Lower leg skin (tissue), 3 donors: ENCODE data around the gene ZNF789.

Experiments used
- CTCF ChIP-seq, 3 donors: fragments of 450-650 bp; IDR thresholded peaks; one replicate each; pipeline ENCODE4 v1.5.1; 2016; ENCODE audit warnings: antibody characterized with exemption in 3 of 3, mild to moderate bottlenecking in 3 of 3, moderate library complexity in 2 of 3
- POLR2A ChIP-seq, 2 donors: fragments of 450-650 bp; IDR thresholded peaks; one replicate each; pipeline ENCODE4 v1.6.1; 2016 to 2017; ENCODE audit warnings: antibody characterized with exemption in 2 of 2, mild to moderate bottlenecking in 1 of 2, moderate library complexity in 1 of 2

DNA sequence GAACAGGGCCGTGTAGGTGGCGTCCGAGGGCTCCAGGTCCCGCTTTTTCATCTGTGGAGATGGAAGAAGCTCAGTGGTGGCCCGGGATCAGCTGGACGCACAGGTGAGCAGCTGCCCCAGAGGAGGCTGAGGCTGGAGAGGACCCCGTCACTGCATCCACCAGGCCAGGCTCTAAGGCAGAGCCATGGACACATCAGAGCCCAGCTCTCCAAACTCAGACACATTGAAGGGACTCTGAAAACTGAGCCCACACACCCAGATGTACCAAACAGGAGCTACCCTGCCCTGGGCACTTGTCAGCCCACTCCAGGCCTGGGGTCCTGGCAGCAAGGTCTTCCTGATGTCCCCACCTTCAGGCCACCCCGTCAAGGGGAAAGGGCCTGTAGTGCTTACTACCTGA lies 42.9 kb upstream of the ZNF789 start:
- no peak for TF ChIP-seq CTCF (IDR thresholded peaks at IDR 0.05)
- TF ChIP-seq POLR2A (IDR thresholded peaks at IDR 0.05): no peak
